Measurements from ENCODE around the gene XBP1.

Gene XBP1

GRCh38 chr22:28795932-28796856 lies 4.2 kb downstream of the XBP1 start:
- Histone ChIP-seq H3K4me1 (ENCODE audit: insufficient read depth, insufficient read length) (no peaks in the 10 kb centered on the region), H3K4me3 (ENCODE audit: insufficient read length, low read depth) (no peak overlapping the region), H3K36me3 (ENCODE audit: insufficient read depth, insufficient read length, low read length) (peaks cover 51% of the 10 kb centered on the region), H3K27me3 (ENCODE audit: insufficient read depth, insufficient read length) (no peaks in the 10 kb centered on the region), H3K9ac (ENCODE audit: insufficient read length, low read depth) (no peak overlapping the region), H3K9me3 (ENCODE audit: insufficient read depth, low read length) (no peaks in the 10 kb centered on the region)
- TF ChIP-seq YY1 (IDR thresholded peaks at IDR 0.05; ENCODE audit: insufficient read depth, insufficient read length): no peak
- no peak for TF ChIP-seq SUZ12 (IDR thresholded peaks at IDR 0.05; ENCODE audit: extremely low read depth, insufficient read depth, insufficient read length)
- no peak for TF ChIP-seq ZNF274 (IDR thresholded peaks at IDR 0.05; ENCODE audit: low read depth, low read length)
- DNase-seq (ENCODE audit: low read depth, low spot score): no peak

- H3K9me3 ChIP-seq (ENCODE audit: insufficient read depth, low read length): no peaks in the 10 kb centered on the region
- DNase-seq (ENCODE audit: low read depth, low spot score): no peak
- no peaks in the 10 kb centered on the region for H3K27me3 ChIP-seq (ENCODE audit: insufficient read depth, insufficient read length)
- TF ChIP-seq SUZ12 (IDR thresholded peaks at IDR 0.05; ENCODE audit: extremely low read depth, insufficient read depth, insufficient read length): no peak
- no peak for TF ChIP-seq ZNF274 (IDR thresholded peaks at IDR 0.05; ENCODE audit: low read depth, low read length)
- H3K4me3 ChIP-seq (ENCODE audit: insufficient read length, low read depth): no peak overlapping the region
- H3K4me1 ChIP-seq (ENCODE audit: insufficient read depth, insufficient read length): no peaks in the 10 kb centered on the region
- peaks cover 51% of the 10 kb centered on the region for H3K36me3 ChIP-seq (ENCODE audit: insufficient read depth, insufficient read length, low read length)
- H3K9ac ChIP-seq (ENCODE audit: insufficient read length, low read depth): no peak overlapping the region
Observed at GRCh38 chr22:28795071-28795693, 5.2 kb downstream of the XBP1 start.

GRCh38 chr22:28793976-28794584 lies 6.3 kb downstream of the XBP1 start:
- Histone ChIP-seq H3K4me1 (ENCODE audit: insufficient read depth, insufficient read length) (no peaks in the 10 kb centered on the region), H3K9me3 (ENCODE audit: insufficient read depth, low read length) (no peaks in the 10 kb centered on the region), H3K27me3 (ENCODE audit: insufficient read depth, insufficient read length) (no peaks in the 10 kb centered on the region), H3K36me3 (ENCODE audit: insufficient read depth, insufficient read length, low read length) (peaks cover 53% of the 10 kb centered on the region), H3K9ac (ENCODE audit: insufficient read length, low read depth) (no peak overlapping the region), H3K4me3 (ENCODE audit: insufficient read length, low read depth) (no peak overlapping the region)
- no peak for DNase-seq (ENCODE audit: low read depth, low spot score)
- TF ChIP-seq SUZ12 (IDR thresholded peaks at IDR 0.05; ENCODE audit: extremely low read depth, insufficient read depth, insufficient read length): no peak

GRCh38 chr22:28792491-28793383 lies 7.6 kb downstream of the XBP1 start:
- no peak for TF ChIP-seq YY1 (IDR thresholded peaks at IDR 0.05; ENCODE audit: insufficient read depth, insufficient read length)
- no peak for TF ChIP-seq SUZ12 (IDR thresholded peaks at IDR 0.05; ENCODE audit: extremely low read depth, insufficient read depth, insufficient read length)
- no peak for TF ChIP-seq ZNF274 (IDR thresholded peaks at IDR 0.05; ENCODE audit: low read depth, low read length)
- DNase-seq (ENCODE audit: low read depth, low spot score): no peak
- H3K36me3 ChIP-seq (ENCODE audit: insufficient read depth, insufficient read length, low read length): peaks cover 49% of the 10 kb centered on the region
- no peak overlapping the region for H3K4me3 ChIP-seq (ENCODE audit: insufficient read length, low read depth)
- H3K4me1 ChIP-seq (ENCODE audit: insufficient read depth, insufficient read length): no peaks in the 10 kb centered on the region
- H3K27me3 ChIP-seq (ENCODE audit: insufficient read depth, insufficient read length): no peaks in the 10 kb centered on the region
- H3K9ac ChIP-seq (ENCODE audit: insufficient read length, low read depth): no peak overlapping the region
- H3K9me3 ChIP-seq (ENCODE audit: insufficient read depth, low read length): no peaks in the 10 kb centered on the region

- Histone ChIP-seq H3K27me3 (ENCODE audit: insufficient read depth, insufficient read length) (no peaks in the 10 kb centered on the region), H3K9ac (ENCODE audit: insufficient read length, low read depth) (no peak overlapping the region), H3K4me1 (ENCODE audit: insufficient read depth, insufficient read length) (no peaks in the 10 kb centered on the region), H3K36me3 (ENCODE audit: insufficient read depth, insufficient read length, low read length) (peaks cover 51% of the 10 kb centered on the region), H3K9me3 (ENCODE audit: insufficient read depth, low read length) (no peaks in the 10 kb centered on the region), H3K4me3 (ENCODE audit: insufficient read length, low read depth) (no peak overlapping the region)
- DNase-seq (ENCODE audit: low read depth, low spot score): no peak
- TF ChIP-seq ZNF274 (IDR thresholded peaks at IDR 0.05; ENCODE audit: low read depth, low read length): no peak
Observed at GRCh38 chr22:28791841-28792490, 8.4 kb downstream of the XBP1 start.

- Histone ChIP-seq H3K9ac (ENCODE audit: insufficient read length, low read depth) (no peak overlapping the region), H3K4me3 (ENCODE audit: insufficient read length, low read depth) (no peak overlapping the region), H3K36me3 (ENCODE audit: insufficient read depth, insufficient read length, low read length) (peaks cover 50% of the 10 kb centered on the region), H3K27me3 (ENCODE audit: insufficient read depth, insufficient read length) (no peaks in the 10 kb centered on the region), H3K4me1 (ENCODE audit: insufficient read depth, insufficient read length) (no peaks in the 10 kb centered on the region), H3K9me3 (ENCODE audit: insufficient read depth, low read length) (no peaks in the 10 kb centered on the region)
- no peak for DNase-seq (ENCODE audit: low read depth, low spot score)
- no peak for TF ChIP-seq YY1 (IDR thresholded peaks at IDR 0.05; ENCODE audit: insufficient read depth, insufficient read length)
- TF ChIP-seq SUZ12 (IDR thresholded peaks at IDR 0.05; ENCODE audit: extremely low read depth, insufficient read depth, insufficient read length): no peak
- TF ChIP-seq ZNF274 (IDR thresholded peaks at IDR 0.05; ENCODE audit: low read depth, low read length): no peak
Observed at GRCh38 chr22:28791124-28791523, 9.2 kb downstream of the XBP1 start.

Measured in NT2/D1 (cell line).